ENCODE results near the gene LMBRD2. TPM values are rescaled to one million over a fixed set of nuclear protein-coding genes. Genes with fewer than 3 reads are reported as not detected.

Gene LMBRD2
- polyA plus RNA-seq, 3 donors: 15.8 to 21.8 (median 19.6) TPM

DNA sequence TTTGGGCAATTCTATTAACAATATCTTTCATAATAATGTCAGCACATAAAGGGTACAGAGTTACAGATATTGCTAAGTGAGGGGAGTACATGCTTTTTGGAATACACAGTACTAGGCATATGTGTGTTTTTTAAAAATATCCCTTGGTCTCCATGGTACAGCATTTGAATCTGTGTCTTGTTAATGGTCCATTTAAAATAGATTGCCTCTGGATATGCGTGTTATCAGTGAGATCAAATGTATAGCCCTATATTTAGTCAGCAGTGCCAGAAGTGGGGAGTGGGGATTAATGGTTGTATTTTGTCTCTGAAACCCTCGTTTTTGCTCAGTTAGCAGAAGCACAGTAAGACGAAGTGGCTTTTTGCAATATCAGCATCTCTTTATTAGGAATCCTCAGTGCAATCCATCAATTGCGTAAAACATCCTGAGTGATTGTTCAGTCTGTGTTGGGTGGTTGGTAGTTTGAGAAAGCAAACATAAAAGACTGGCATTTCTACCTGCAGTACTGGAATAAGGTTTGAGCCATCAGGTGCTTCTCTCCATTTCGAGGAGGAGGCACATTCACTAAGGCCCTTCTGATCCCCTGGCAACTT, 19.2 kb upstream of the LMBRD2 start:
- no peak for DNase-seq (ENCODE audit: extremely low read depth in 1 of 11, low read depth in 9 of 11, low spot score in 4 of 11)

DNA sequence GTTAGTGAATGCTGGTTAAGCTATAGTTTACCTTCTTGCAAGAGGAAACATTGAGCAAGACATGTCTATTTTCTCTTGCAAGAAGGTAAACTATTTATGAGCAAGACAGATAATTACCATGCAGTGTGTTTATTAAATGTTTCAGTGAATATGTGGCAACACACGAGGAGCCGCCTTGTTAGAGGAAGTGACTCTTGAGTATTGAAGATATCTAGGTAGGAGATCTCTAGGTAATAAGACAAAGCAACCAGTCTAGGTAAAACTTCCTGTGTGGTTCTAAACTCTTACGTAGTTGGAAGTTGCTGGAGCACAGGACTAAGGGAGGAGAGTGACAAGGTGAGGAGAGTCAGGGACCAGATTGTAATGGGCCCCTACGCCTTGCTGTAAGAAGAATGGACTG, 17.1 kb upstream of the LMBRD2 start:
- no peak for DNase-seq (ENCODE audit: extremely low read depth in 1 of 11, low read depth in 9 of 11, low spot score in 4 of 11)

DNA sequence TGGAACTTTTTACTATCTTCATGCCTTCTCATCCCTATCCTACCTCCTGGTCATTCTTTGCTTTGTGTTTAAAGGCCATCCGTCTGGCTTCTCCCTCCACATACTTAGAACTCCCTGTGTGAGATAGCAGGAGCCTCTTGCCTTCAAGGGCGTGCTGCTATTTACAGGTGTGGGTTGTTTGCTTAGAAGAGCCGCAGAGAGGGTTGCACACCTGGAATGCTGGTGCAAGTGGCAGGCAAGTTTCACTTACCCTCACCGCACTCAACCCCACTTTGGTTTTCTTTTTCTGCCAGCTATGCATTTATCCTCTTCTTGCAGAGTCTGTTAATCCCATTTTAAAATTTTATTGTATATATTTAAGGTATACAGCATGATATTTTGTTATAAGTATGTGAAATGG, 12.8 kb upstream of the LMBRD2 start:
- no peak for DNase-seq (ENCODE audit: extremely low read depth in 1 of 11, low read depth in 9 of 11, low spot score in 4 of 11)

DNA sequence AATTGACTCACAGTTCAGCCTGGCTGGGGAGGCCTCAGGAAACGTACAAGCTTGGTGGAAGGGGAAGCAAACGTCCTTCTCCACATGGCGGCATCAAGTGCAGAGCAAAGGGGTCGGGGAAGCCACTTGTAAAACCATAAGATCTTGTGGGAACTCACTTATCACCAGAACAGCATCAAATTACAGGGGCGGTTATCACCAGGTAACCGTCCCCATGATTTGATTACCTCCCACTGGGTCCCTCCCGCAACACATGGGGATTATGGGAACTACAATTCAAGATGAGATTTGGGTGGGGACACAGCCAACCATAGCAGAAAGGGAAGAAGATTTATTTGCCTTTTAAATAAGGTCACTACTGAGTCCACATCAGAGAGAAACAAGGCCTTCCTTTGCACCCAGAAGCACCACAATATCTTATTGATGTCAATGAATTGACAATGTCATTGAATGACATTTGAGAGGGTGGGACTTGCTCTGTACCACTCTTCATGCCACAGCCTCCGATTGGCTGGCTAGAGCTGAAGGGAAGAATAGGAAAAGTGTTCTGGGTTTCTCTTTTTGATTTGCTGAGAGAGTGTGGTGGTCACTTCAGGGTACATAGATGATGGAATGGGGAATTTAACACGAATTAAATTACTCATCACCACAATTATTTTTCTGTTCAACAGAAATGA, 11.3 kb upstream of the LMBRD2 start:
- DNase-seq (ENCODE audit: extremely low read depth in 1 of 11, low read depth in 9 of 11, low spot score in 4 of 11): no peak

DNA sequence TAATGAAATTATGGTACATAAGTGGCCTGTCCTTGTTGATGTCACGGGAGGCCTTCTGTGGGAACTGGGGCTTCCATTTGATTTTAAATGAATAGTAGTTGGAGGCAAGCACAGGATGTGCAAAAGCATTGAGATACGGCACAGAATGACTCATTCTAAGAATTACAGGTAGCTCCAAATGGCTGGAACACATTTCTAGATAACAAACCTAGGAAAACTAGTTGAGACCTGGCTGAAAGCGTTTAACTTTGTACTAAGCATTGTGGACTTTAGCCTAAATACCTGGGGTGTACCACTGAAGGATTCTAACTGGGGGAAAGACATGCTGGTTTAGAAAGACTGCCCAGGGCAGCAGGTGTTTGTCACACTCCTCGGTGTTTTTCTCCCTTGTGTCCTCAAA, 9.7 kb upstream of the LMBRD2 start:
- DNase-seq (ENCODE audit: extremely low read depth in 1 of 11, low read depth in 9 of 11, low spot score in 4 of 11): no peak

DNA sequence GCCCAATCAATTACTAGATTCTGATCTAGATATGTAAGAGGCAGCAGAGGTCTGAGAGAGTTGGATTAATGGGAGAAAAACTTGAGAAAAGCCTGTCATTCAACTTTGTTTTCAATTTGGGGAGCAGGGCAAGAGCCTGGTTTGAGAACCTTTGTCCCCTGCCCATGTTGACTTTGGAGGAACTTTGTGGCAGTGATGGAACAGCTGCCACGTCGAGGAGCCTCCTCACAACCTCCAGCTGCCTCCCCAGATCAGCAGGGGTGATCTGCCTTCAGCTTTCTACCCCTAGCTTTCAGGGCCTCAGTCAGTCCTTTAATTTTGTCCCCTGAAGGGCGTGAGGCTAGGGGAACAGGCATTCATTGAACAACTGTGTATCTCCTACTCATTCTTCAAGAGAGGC, 8.9 kb upstream of the LMBRD2 start:
- no peak for DNase-seq (ENCODE audit: extremely low read depth in 1 of 11, low read depth in 9 of 11, low spot score in 4 of 11)

DNA sequence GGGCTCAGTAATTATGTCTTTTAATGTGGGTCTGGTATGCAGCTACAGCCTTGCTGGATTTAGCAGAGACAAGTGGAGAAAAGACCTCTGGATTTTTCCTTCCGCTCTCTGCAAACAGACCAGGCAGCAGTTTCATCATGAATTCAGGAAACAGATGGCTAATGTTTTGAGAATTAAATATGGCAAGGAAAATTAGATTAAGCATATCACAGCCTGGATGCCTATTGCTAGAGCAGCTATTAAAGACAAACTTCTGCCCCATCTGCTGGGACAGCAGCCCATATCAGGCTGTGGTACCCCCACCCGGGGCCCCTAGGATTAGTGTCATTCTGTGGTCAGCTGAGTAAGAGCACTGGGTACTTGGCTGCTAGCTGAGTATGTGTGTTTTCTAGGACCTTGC, 6.5 kb upstream of the LMBRD2 start:
- no peak for DNase-seq (ENCODE audit: extremely low read depth in 1 of 11, low read depth in 9 of 11, low spot score in 4 of 11)

DNA sequence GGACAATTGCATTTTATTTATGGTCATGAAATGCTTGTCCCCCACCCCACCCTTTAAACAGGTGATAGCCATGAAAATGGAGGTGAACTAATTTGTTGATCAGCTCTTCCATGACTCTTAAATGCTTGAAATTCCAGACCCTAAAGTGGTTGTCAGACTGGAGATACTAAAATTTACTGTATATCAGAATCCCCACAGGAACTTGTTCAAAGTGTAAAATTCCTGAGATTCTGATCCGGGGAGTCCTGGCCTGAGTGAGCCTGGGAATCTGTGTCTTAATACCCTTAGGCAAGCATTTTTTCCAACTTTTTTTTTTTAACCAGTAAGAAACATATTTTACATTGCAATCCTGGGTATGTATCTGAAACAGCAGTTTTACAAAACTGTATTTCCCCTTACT, 4.9 kb upstream of the LMBRD2 start:
- DNase-seq (ENCODE audit: extremely low read depth in 1 of 11, low read depth in 9 of 11, low spot score in 4 of 11): no peak

DNA sequence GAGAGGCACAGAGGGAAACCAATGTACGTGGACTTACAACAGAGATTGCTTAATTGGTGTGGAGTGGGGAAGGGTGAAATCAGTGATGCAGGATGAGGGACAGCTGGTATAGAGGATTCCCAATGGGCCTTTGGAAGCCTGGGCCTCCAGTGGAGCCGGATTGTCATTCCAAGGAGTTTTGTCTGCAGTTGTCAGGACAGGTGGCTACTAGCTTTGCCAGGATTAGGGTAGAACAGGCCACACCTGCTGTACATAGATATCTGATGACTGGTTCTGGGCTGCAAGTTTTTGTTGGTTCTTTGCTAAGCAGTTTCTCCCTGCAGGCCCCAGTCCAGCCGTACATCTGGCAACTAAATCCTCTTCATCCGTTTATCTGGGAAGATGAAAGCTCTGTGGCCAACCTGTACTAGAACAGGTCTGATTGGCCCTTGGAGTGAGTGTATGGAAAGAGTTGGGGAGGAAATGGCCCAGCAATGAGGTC, 4.5 kb upstream of the LMBRD2 start:
- DNase-seq (ENCODE audit: extremely low read depth in 1 of 11, low read depth in 9 of 11, low spot score in 4 of 11): no peak

DNA sequence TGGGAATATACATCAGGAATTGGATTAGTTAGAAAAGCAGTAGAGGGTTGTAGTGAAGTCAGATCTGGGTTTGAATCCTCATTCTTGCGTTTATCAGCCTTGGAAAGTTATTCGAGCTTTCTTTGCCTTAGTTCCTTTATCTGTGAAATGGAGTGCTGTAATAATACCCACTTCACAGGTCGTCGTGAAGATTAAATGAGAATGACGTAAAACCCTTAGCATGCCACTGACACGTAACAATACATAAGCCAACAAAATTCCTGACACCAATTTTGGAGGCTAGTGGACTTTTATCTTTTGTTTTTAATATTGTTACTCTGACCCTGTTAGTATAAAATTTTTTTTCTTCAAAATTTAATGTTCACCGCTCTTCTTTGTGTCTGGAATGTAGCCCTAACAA, 3.6 kb upstream of the LMBRD2 start:
- no peak for DNase-seq (ENCODE audit: extremely low read depth in 1 of 11, low read depth in 9 of 11, low spot score in 4 of 11)

DNA sequence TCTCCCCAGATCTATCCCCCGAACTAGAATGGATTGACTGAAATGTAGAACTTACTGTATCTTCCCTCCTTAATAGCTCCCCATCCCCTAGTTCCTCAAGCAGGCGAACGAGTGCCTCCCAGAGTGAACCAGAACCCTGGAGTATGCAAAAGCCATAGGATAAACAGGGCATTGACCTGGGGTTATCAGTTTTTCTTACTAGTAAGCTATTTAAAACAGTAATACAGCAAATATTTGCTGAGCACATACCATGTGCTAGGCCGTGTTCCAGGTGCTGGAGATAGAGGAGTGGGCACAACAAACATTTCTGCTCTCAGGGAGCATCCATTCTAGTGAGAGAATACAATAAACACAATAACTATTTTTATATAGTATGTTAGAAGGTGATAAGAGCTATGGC, 2.0 kb upstream of the LMBRD2 start:
- no peak for DNase-seq (ENCODE audit: extremely low read depth in 1 of 11, low read depth in 9 of 11, low spot score in 4 of 11)

DNA sequence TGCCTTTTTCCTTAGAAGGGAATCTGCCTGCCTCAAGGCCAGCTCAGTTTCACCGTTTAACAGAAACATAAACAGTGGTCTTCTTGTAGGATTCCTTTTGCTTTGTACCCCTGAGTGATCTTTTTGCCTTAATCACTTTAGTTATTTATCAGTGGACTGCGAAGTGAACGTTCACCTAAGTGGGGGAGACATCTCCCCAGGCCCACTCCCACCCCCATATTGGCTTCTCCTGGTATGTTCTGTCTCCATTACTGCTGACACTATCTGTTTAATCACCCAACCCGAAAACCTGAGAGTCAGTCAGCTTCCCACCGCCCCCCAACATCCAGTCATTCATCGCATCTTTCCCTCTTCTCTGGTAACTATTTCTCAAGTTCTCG, 1.6 kb upstream of the LMBRD2 start:
- no peak for DNase-seq (ENCODE audit: extremely low read depth in 1 of 11, low read depth in 9 of 11, low spot score in 4 of 11)

DNA sequence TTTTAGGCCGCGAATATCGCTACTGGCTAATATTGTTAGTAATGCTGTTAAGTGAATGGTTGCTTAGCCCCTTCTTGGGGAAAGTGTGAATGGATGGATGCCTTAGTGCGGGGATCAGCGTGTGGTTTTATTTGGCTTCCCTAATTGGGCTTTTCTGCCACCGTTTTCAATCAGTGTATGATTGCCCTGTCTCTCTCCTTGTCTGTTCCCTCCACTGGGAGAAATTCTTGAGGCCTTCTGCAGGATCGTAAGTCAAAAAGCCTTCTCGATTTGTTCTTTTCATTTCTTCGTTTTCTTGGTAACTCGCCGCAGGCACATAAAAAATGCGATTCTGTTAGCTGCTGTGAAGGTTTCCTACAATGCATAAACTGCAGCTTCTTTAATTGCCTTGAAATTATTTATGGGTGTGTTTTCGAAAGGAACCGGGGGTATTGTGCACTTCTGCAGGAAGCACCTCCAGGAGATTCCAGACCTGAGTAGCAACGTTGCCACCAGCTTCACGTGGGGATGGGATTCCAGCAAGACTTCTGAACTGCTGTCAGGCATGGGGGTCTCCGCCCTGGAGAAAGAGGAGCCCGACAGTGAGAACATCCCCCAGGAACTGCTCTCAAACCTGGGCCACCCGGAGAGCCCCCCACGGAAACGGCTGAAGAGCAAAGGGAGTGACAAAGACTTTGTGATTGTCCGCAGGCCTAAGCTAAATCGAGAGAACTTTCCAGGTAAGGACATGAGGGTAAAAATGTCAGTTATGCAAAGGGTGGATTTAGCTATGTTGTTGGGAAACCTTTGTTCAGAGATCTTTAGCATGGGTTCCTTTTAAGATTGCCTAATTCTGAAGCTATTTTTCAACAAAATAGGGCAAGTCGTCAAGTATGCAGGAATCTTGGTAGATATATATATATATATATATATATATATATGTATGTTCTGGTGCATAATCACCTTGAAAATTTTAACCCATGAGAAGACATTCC, 924 bp upstream of the LMBRD2 start:
- peak in 5 of 11 donors; percentile 5 to 27 (median 7) for DNase-seq (ENCODE audit: extremely low read depth in 1 of 11, low read depth in 9 of 11, low spot score in 4 of 11)

DNA sequence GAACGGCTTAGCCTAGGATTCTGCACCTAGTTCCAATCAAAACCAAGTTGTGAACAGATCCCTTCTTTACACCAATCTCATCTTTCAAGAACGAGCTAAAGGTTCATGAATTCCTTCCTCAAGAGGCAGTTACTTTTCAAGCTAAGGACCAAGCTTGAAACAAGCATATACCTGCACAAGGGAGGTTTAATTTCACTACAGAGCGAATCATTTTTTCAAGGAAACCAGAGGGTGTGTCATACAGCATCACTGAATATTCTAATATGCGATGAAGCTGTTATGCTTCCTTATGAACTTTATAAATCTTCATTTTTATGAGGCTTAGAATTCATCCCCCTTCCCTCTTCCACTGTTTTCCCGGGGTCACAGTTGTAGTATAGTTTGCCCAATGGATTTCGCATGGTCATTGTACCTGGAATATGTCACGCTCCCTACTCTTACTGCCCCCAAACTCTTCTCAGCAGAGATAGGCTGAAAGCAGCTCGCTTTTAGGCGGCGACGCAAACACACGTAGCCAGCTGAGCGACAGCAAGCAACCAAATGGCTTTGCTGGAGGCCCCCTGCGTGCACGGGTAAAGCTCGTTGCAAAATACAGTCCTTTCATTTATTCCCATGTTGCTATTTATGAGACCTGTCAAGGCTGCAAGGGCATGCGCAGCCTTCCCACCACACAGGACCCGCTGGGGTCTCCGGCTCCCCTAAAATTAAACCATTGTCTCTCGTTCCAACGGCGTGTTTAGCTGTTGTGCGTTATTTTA, 832 bp downstream of the LMBRD2 start:
- peak in 6 of 11 donors; percentile 16 to 28 (median 23) for DNase-seq (ENCODE audit: extremely low read depth in 1 of 11, low read depth in 9 of 11, low spot score in 4 of 11)

DNA sequence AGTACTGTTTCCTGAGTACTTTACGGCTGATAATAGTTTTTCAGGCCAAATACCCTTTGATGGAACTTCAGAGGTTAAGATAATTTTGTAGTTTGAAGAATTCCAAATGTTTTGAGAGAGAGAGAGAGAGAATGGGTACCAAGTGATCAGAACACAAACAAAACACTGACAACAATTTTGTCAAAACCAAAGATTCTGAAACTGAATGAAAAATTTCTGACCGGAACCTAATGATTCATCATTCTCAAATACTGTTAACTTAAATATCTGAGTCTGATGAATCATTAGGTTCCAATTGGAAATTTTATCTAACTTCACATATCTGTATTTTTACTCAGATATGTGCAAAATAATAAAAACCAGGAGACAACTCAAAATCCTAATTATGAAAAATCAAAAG, 4.0 kb downstream of the LMBRD2 start:
- DNase-seq (ENCODE audit: extremely low read depth in 1 of 11, low read depth in 9 of 11, low spot score in 4 of 11): no peak

DNA sequence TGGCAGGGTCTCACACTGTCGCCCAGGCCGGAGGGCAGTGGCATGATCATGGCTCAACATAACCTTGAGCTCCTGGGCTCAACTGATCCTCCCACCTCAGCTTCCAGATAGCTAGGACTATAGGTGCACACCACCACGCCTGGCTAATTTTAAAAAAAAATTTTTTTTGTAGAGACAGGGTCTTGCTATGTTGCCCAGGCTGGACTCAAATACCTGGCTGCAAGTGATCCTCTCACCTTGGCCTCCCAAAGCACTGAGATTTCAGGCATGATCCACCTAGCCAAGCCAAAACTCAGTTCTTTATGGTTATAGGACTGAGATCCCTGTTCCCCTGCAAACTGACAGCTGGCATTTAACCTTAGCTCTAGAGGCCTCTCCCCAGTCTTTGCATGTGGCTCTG, 5.3 kb downstream of the LMBRD2 start:
- DNase-seq (ENCODE audit: extremely low read depth in 1 of 11, low read depth in 9 of 11, low spot score in 4 of 11): no peak

DNA sequence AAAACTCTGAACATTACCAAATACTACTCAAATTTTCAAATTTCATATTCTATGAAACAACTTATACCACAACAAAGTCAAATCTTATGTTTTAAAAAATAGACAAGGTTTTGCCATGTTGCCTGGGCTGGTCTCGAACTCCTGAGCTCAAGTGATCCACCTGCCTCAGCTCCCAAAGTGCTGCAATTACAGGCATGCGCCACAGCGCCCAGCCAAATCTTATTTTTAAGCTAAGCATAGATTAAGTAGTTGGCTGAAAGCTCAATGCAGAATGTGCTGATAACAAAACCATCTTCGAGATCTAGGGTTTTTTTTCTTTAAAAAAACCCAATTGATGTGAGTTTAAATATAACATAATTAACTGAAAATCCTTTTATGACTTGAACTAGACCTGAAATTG, 6.4 kb downstream of the LMBRD2 start:
- DNase-seq (ENCODE audit: extremely low read depth in 1 of 11, low read depth in 9 of 11, low spot score in 4 of 11): no peak

DNA sequence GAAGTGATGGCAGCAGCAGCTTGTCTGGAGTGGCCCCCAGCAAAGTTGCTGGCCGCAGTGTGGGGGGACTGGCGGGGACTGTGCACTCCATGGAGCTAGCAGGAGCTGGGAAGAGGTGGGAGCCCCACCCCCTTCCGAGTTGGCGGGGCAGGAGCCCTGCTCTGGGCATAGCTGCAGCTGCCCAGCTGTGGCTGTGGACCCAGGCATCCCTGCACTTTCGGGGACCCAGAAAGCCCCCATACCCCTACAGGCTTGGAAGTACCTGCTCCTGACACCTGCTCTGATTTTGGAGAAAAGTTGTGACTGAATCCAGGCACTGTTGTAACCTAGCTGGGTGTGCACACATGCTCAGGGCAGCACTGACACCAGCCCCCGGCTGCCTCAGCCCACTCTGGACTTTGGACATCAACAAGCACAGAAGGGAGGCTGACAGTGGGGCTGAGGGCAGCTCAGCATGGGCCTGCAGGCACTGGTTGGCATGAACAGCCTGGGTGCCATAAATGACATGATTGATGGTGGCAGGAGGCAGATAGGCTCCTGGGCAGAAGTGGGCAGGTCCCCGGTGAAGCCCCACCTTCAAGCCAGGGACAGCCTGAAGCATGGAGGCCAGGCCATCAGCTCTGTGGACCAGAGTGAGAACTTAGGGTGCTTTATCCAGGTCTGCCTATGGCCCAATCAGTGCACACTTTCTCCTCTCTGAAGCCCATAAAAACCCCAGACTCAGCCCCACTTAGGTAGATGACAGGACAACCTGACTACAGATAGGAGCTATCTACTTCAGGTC, 12.6 kb downstream of the LMBRD2 start:
- no peak for DNase-seq (ENCODE audit: extremely low read depth in 1 of 11, low read depth in 9 of 11, low spot score in 4 of 11)

DNA sequence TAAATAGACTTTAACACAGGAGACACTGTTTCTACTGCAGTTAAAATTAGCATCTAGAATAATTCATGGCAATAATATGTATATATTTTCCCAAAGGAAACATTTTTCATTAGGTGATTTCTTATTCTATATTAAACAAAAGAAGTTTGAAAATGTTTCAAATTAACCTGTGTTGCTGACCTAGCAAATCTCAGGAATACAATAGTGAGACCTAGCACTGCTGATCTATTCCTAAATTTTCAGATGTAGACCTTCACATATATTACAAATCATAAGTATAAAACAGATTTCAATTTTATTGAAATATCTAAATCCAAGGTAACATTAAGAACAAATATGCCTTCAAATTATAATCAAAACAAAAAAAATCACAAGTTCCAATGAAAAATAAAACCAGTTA, 15.1 kb downstream of the LMBRD2 start:
- DNase-seq (ENCODE audit: extremely low read depth in 1 of 11, low read depth in 9 of 11, low spot score in 4 of 11): no peak

Data from renal cortex interstitium (tissue), 11 donors.